GM23338 (cell line): ENCODE data around the gene FOXQ1. TPM values are rescaled to one million over a fixed set of nuclear protein-coding genes. Genes with fewer than 3 reads are reported as not detected.
A peak's percentile ranks its signal among the peaks of the same experiment; 100 is the strongest.

Experiments used
- ATAC-seq: fragments of 200-7000 bp; cut with Tn5 transposase; 3 replicates; pipeline ENCODE4 v1.9.1; 2020
- DNase-seq: peaks from one replicate; pipeline ENCODE4 v3.0.0-alpha.2; 2015; ENCODE audit warnings: low spot score
- H2AFZ ChIP-seq: fragments of 200-600 bp; sonication (generic); 2 replicates; pipeline ENCODE4 v1.8.0; 2016; ENCODE audit warnings: antibody characterized with exemption, mild to moderate bottlenecking, moderate library complexity
- H3F3A ChIP-seq: fragments of 200-600 bp; sonication (generic); replicated peaks from 2 replicates; pipeline ENCODE4 v1.8.0; 2017; ENCODE audit warnings: antibody characterized with exemption, mixed run types, low read depth
- H3K27ac ChIP-seq: fragments of 200-600 bp; sonication (generic); 2 replicates; pipeline ENCODE4 v1.6.1; 2016; ENCODE audit warnings: low read depth
- H3K27me3 ChIP-seq: fragments of 200-600 bp; sonication (generic); 2 replicates; pipeline ENCODE4 v1.8.0; 2016; ENCODE audit warnings: mild to moderate bottlenecking, mixed run types, moderate library complexity; ENCODE audit not compliant: insufficient read depth
- H3K36me3 ChIP-seq: fragments of 200-600 bp; sonication (generic); 2 replicates; pipeline ENCODE4 v1.8.0; 2016; ENCODE audit warnings: mild to moderate bottlenecking; ENCODE audit not compliant: insufficient read depth
- H3K4me1 ChIP-seq: fragments of 200-600 bp; sonication (generic); 2 replicates; pipeline ENCODE4 v1.8.0; 2016; ENCODE audit warnings: mild to moderate bottlenecking, moderate library complexity; ENCODE audit not compliant: insufficient read depth
- H3K4me2 ChIP-seq: fragments of 200-600 bp; sonication (generic); 2 replicates; pipeline ENCODE4 v1.7.1; 2017; ENCODE audit warnings: mixed run types
- H3K4me3 ChIP-seq: fragments of 200-600 bp; sonication (generic); 2 replicates; pipeline ENCODE4 v1.6.1; 2016; ENCODE audit warnings: mixed run types
- H3K79me2 ChIP-seq: fragments of 200-600 bp; sonication (generic); replicated peaks from 2 replicates; pipeline ENCODE4 v1.8.0; 2017; ENCODE audit warnings: mild to moderate bottlenecking; ENCODE audit not compliant: insufficient read depth
- H3K9me2 ChIP-seq: fragments of 200-600 bp; sonication (generic); 2 replicates; pipeline ENCODE4 v1.8.0; 2017; ENCODE audit not compliant: insufficient read depth
- H4K20me1 ChIP-seq: fragments of 200-600 bp; sonication (generic); replicated peaks from 2 replicates; pipeline ENCODE4 v1.8.0; 2017; ENCODE audit warnings: mild to moderate bottlenecking; ENCODE audit not compliant: insufficient read depth
- H3K27ac Mint-ChIP-seq: 2 replicates; pipeline ENCODE4 v1.8.0; 2020; ENCODE audit warnings: inconsistent platforms, mild to moderate bottlenecking, moderate library complexity, mixed read lengths
- H3K27me3 Mint-ChIP-seq: 3 replicates; pipeline ENCODE4 v1.8.0; 2022; ENCODE audit warnings: low read depth, mild to moderate bottlenecking, moderate library complexity, mixed read lengths, inconsistent platforms; ENCODE audit not compliant: insufficient read depth, poor library complexity
- H3K36me3 Mint-ChIP-seq: 3 replicates; pipeline ENCODE4 v1.8.0; 2021; ENCODE audit warnings: low read depth, mild to moderate bottlenecking, inconsistent platforms, moderate library complexity, mixed read lengths
- H3K4me1 Mint-ChIP-seq: 3 replicates; pipeline ENCODE4 v1.8.0; 2020; ENCODE audit warnings: mild to moderate bottlenecking, inconsistent platforms, mixed read lengths
- H3K4me3 Mint-ChIP-seq: 3 replicates; pipeline ENCODE4 v1.8.0; 2021; ENCODE audit warnings: moderate library complexity, mild to moderate bottlenecking, inconsistent platforms, mixed read lengths
- H3K9me3 Mint-ChIP-seq: 3 replicates; pipeline ENCODE4 v1.8.0; 2020; ENCODE audit warnings: moderate library complexity, mild to moderate bottlenecking, inconsistent platforms, mixed read lengths
- CREB1 ChIP-seq: fragments of 250-450 bp; sonication (Bioruptor Pico); IDR thresholded peaks from 2 replicates; pipeline ENCODE4 v1.5.0; 2020; ENCODE audit warnings: low read depth, mild to moderate bottlenecking, moderate library complexity
- CTCF ChIP-seq, 2 experiments: fragments of 200-600 bp in 1 of 2; sonication (generic) in 1 of 2; conservative IDR thresholded peaks; 2 replicates each; pipeline versions ENCODE4 v1.5.1 to v1.6.1; 2016 to 2017; ENCODE audit warnings: antibody characterized with exemption in 2 of 2, low read depth in 2 of 2, mild to moderate bottlenecking in 2 of 2, moderate library complexity in 1 of 2
- EZH2phosphoT487 ChIP-seq: fragments of 200-600 bp; sonication (generic); IDR thresholded peaks from one replicate; pipeline ENCODE4 v1.8.1; 2018; ENCODE audit warnings: antibody characterized with exemption; ENCODE audit not compliant: unreplicated experiment
- NANOG ChIP-seq: IDR thresholded peaks from 2 replicates; pipeline ENCODE4 v1.6.1; 2016; ENCODE audit warnings: antibody characterized with exemption, borderline replicate concordance
- POLR2AphosphoS5 ChIP-seq: IDR thresholded peaks from 2 replicates; pipeline ENCODE4 v1.6.1; 2016; ENCODE audit warnings: antibody characterized with exemption, low read depth
- REST ChIP-seq: IDR thresholded peaks from one replicate; pipeline ENCODE4 v1.6.1; 2018; ENCODE audit warnings: antibody characterized with exemption; ENCODE audit not compliant: unreplicated experiment
- STAT1 ChIP-seq: IDR thresholded peaks from one replicate; pipeline ENCODE4 v1.6.1; 2016; ENCODE audit warnings: antibody characterized with exemption; ENCODE audit not compliant: unreplicated experiment
- ZNF114 ChIP-seq: fragments of 250-450 bp; sonication (Bioruptor Pico); IDR thresholded peaks from 2 replicates; pipeline ENCODE4 v1.5.0; 2020; ENCODE audit warnings: mild to moderate bottlenecking, moderate library complexity
- ZNF331 ChIP-seq: fragments of 250-450 bp; sonication (Bioruptor Pico); IDR thresholded peaks from 2 replicates; pipeline ENCODE4 v1.5.0; 2020; ENCODE audit warnings: low read depth, mild to moderate bottlenecking, moderate library complexity
- ZNF462 ChIP-seq: fragments of 250-450 bp; sonication (Bioruptor Pico); IDR thresholded peaks from 2 replicates; pipeline ENCODE4 v1.5.0; 2020; ENCODE audit warnings: mild to moderate bottlenecking, moderate library complexity
- polyA plus RNA-seq: library from polyadenylated mRNA; unstranded; fragments of >200 nt; fragmentation: Nextera tagmentation; extraction: Ambion mirVana; gene quantifications from 2 replicates; pipeline ENCODE4 v1.2.1, GENCODE V29; 2016
- total RNA-seq: library from RNA; depleted of rRNA; stranded (reverse); fragments of >200 nt; shearing (Covaris generic); gene quantifications from 2 replicates; pipeline ENCODE4 v1.2.3, GENCODE V29; 2014

Gene FOXQ1
- total and polyA plus RNA-seq, 2 experiments from 2014 or later, result not detected

- no peak for TF ChIP-seq ZNF331 (CRISPR knock-in tag)
- TF ChIP-seq POLR2AphosphoS5, result no peak
- TF ChIP-seq EZH2phosphoT487, result no peak
- TF ChIP-seq ZNF114 (CRISPR knock-in tag), result peak; percentile 72; the same call in 1 of the 2 replicates
- no peak for TF ChIP-seq CTCF (conservative IDR thresholded peaks at IDR 0.05; ENCODE audit: low read depth in 2 of 2)
- TF ChIP-seq REST, result no peak
- TF ChIP-seq STAT1, result no peak
Observed at GRCh38 chr6:1348675-1349074, 36.8 kb downstream of the FOXQ1 start (continued).

GRCh38 chr6:1349655-1350054, 37.8 kb downstream of the FOXQ1 start:
- Histone ChIP-seq H3K4me2 (no peak overlapping the region), H3K27me3 (no peaks in the 10 kb centered on the region), H3K79me2 (no peaks in the 10 kb centered on the region), H3K36me3 (0 out of 2 replicates have a peak, but pooled peaks cover 4% of the 10 kb centered on the region), H3K4me1 (peaks cover 12% of the 10 kb centered on the region), H3F3A (no peaks in the 10 kb centered on the region), H3K4me3 (no peak overlapping the region), H4K20me1 (no peaks in the 10 kb centered on the region), H3K27ac (no peak overlapping the region), H2AFZ (no peak overlapping the region), H3K9me2 (no peaks in the 10 kb centered on the region; the same call in 1 of the 2 replicates)
- DNase-seq (no peak), ATAC-seq (no peak)
- Mint-ChIP-seq H3K9me3 (peaks cover 51% of the 10 kb centered on the region), H3K4me1 (peaks cover 26% of the 10 kb centered on the region), H3K4me3 (no peak overlapping the region), H3K27me3 (peaks cover 7% of the 10 kb centered on the region), H3K27ac (no peak overlapping the region), H3K36me3 (peaks cover 42% of the 10 kb centered on the region)
- TF ChIP-seq ZNF114 (CRISPR knock-in tag) (no peak), CTCF (conservative IDR thresholded peaks at IDR 0.05; ENCODE audit: low read depth in 2 of 2) (no peak), EZH2phosphoT487 (no peak), STAT1 (no peak), ZNF462 (no peak), CREB1 (no peak), NANOG (no peak)
